GM18870 (cell line): ENCODE data around the gene IL1F10.
"Not testable (repeated sequence)": the region's sequence is repeated elsewhere in the genome, so short reads cannot be mapped to it uniquely, and the experiment has no call there.

Source experiments
- ATAC-seq: cut with Tn5 transposase; IDR thresholded peaks from one replicate; pipeline ENCODE4 v1.9.1; 2021; ENCODE audit warnings: moderate library complexity; ENCODE audit not compliant: unreplicated experiment

The IL1F10 gene

DNA sequence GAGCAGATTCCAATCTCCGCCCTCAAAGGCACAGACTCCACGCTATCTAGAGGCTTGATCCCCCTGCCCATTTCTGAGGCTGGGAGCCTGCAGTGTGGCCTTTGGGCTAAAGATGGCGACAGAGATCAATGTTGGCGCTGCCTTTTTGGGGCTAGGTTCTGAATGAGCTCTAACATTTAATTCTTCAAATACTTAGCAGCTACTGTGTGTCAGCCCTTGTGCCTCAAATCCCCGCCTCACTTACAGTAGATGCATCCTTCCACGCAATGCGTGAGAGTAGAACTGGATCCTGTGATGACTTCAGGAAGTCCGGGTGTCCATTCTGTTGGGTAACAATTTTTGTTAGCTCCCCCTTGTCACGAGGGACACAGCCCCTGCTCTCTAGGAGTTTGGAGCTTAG lies 12.4 kb downstream of the IL1F10 start:
- ATAC-seq: no peak

DNA sequence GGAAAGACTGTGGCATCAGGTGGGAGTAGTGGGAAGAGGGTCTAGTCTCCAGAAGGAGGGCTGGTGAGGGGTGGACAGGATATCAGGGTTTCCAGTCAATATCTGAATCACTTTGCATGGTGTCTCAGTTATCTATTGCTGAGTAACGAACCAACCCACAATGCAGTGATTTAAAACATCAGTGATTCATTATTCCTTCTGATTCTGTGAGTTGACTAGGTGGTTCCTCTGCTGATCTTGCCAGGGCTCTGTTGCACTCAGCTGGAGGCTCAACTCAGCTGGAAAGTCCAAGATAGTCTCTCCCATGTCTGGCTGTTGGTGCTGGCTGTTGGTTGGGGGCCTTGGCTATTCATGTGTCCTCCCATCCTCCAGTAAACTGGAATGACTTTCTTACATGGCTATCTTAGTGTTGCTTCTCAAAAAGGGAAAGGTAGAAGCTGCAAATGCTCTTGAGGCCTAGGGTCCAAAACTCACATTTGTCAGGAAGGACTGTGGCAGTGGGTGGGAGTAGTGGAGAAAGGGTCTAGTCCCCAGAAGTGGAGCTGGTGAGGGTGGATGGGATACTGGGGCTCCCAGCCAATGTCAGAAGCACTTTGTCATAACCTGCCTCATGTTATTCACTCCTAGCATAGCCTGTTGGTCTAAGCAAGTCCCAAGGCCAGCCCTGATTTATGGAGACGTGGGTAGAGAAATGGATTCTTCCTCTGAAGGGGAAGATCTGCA lies 13.9 kb downstream of the IL1F10 start:
- ATAC-seq: no peak

DNA sequence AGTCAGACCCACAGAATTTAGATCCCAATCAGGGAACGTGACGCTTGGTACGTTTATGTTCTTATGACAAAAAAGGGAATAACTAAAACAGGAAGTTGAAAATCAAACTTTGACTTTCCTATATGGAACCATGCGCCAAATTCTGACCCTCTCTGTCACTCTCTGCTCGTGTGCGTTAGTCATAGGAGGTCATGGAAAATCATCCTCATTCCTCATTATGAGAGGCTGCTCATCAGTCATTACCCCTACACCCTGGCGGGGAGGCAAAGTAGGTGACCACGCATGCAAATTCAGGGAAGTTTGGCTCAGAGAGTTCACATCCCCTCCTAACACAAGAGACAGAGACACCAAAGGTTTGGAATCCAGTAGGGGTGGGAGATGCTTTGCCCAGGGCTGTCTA lies 15.5 kb downstream of the IL1F10 start:
- no peak for ATAC-seq

DNA sequence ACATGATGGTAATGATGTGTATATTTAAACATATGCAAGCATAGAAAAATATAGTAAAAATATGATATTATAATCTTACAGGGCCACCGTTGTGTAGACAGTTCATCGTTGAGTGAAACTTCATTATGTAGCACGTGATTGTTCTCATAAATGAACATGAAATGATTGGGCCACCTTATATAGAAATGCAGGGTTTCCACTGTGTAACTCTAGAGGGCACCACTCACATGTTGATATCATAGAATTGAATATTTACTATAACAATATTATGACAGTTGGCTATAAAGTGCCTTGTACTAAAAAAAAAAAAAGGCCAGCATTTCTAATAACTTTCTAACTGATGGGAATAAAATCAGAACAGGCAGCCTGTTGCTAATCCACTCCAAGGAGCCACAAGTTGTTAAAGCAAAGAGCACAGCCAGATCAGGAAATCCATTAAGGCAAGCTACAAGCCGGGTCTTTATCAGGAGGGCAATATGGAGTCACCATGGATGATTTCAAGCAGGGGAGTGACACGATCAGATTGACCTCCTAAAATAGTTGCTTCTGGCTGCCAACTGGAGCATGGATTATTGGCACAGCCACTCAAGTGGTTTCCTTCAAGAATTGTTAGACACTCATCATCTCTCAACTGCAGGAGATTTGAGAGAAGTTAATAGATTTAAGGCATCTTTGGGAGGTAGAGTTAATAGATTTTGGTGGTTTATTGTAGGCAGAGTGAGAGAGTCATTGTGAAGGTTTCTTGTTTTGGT lies 16.7 kb downstream of the IL1F10 start:
- ATAC-seq: no peak

DNA sequence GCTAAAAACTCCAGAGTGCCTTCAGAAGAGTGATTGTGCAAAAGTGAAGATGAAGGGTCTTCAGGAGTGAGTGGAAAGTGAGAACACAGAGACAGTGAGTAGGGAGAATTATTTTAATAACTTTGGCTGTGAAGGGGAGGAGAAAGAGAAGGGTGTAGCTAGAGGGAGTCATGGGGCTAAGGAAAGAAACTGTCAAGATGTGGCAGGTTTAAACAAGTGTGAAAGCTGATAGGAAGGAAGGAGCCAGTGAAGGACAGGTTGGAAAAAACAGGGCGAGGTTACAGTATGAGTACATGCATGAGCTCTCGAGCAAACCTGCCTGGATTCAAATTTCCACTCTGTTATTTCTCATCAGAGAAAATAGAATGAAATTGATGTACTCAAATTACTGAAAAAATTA lies 17.8 kb downstream of the IL1F10 start:
- ATAC-seq: no peak

DNA sequence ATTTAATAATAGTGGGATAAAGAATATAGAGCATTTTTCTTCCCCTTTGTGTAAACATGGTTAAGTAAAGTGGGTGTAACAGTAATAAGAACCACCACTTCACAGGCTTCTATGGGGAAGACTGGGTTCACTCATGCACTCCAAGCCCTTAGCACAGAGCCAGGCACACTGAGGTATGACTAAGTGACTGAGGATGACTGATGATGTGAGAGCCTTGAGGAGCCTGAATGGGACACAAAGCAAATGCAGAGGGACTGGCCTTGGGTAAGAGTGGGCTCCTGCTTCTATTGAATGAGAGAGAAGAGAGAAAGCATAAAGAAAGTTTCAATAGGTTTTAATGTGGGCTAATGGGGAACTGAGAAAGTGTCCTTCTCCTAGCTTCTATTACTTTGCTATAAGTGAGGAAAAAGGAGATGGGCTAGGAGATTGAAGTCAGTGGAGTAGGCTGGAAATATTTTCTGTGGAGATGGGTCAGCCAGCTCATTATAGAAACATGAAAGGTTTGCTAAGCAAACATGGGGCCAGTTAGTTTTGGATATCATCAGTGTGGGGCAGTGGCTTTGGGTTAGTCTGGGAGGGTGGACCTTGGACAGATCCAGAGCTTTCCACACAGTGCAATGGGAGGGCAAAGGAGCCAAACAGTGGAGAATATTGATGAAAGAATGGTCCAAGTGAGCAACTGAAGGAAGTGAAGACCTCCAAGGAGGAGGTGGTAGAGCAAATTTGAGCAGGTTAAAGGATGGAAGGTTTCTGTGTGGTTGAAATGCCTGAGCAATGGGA lies 20.6 kb downstream of the IL1F10 start:
- ATAC-seq: no peak

DNA sequence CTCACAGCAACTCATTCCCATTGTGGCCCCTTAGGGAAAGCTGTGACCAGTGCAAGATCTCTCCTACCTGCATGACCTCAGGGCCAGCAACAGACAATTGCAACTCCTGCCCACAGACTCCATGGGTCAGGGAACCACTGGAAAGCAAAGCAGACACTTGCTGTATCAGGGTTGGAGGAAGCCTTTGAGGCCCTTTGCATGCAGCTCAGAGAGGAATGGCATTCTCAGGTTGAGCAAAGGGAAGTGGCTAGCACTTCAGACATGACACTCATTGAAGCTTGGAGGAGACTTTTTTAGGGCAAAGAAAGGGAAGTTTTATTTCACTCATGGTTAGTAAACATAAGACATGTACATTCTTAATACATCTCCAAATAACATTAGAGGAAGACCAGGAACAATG lies 22.1 kb downstream of the IL1F10 start:
- no peak for ATAC-seq

DNA sequence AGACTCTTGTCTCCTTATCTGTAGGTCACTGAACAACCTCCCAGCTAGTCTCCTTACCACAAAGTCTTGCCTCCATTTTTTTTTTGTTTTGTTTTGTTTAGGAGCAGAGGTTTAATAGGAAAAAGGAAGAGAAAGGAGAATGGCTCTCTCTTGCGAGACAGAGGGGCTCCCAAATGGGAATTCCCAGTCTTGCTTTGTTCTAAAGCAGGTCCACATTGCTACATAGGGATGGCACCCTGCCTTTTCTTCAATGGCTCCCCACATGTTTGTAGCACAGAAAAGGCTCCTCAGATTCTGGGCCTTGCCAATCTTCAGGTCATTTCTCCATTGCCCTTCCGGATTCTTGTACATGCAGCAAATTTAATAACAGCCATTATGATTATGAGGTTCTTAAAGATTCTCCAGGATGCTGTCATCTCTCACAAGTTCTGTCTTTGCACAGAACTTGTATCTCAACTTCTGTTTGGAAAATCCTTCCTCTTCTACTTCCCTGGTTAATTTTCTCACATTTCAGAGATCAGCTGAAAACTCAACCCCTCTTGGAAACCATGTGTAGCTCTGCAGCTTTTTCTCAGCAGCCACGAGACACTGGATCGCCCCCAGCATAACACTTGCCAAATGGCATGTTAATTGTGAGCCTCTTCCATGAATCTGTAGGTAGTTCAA lies 23.6 kb downstream of the IL1F10 start:
- ATAC-seq: no peak

DNA sequence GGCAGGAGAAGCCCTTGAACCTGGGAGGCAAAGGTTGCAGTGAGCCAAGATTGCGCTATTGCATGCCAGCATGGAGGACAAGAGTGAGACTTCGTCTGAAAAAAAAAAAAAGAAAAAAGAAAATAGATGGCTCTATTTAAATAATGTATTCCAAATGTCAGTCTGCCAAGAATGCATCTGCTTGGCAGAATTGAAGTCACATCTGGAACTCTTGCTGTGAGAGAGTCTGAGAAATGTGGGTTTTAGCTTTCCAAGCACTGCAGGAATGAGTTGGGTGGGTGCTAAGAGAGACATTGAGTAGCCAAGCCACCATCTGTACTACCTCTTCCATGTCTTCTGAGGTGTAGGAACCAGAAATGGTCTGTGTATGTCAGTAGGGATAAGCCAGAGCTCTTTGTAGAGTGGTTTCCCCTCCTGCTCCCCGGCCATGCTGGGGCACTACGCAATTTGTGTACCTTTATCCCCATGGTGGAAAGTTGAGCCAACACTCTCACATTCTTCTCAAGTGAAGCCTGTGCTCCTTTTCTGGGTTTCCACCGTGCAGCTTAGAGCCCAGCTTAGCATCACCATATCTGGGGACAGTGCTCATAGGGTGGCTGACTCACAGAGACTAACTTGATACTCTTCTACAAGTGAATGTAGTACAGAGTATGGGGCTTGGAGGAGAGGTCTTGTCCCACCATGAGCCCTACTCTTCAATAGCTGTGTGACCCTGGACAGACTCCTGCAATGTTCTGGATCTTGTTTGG lies 25.3 kb downstream of the IL1F10 start:
- no peak for ATAC-seq

DNA sequence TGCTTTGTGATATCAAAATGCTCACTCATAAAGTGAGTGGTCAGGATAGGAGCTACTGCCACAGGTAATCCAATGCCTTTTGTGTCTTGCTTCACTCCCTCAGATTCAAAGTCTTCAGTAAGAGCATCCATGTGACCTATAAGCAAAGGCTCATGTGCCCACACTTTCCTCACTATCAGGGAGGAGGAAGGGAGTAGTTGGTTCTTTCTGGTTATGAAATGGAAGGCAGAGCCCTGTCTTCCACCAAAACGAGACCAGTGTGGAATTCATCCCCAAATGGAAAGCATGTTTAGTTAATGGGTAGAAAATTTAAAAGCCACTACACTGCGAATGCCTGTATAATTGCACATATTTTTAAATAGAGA lies 25.8 kb downstream of the IL1F10 start:
- no peak for ATAC-seq

DNA sequence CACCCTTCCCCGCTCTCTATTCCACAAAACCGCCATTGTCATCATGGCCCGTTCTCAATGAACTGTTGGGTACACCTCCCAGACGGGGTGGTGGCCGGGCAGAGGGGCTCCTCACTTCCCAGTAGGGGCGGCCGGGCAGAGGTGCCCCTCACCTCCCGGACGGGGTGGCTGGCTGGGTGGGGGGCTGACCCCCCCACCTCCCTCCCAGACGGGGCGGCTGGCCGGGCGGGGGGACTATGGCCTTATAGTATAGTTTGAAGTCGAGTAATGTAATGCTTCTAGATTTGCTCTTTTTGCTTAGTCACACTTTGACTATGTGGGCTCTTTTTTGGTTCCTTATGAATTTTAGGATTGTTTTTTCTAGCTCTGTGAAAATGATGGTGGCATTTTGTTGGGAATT lies 28.5 kb downstream of the IL1F10 start:
- not testable (repeated sequence) for ATAC-seq

DNA sequence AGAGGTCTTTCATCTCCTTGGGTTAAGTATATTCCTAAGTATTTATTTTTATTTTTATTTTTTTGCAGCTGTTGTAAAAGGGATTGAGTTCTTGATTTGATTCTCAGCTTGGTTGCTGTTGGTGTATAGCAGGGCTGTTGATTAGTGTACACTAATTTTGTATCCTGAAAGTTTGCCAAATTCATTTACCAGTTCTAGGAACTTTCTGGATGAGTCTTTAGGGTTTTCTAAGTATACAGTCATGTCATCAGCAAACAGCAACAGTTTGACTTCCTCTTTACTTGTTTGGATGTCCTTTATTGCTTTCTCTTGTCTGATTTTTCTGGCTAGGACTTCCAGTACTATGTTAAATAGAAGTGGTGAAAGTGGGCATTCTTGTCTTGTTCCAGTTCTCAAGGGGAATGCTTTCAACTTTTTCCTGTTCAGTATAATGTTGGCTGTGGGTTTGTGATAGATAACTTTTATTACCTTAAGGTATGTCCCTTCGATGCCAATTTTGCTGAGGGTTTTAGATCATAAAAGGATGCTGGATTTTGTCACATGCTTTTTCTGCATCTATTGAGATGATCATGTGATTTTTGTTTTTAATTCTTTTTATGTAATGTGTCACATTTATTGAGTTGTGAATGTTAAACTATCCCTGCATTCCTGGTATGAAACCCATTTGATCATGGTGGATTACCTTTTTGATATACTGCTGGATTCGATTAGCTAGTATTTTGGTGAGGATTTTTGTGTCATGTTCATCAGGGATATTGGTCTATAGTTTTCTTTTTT lies 29.3 kb downstream of the IL1F10 start:
- ATAC-seq: not testable (repeated sequence)

DNA sequence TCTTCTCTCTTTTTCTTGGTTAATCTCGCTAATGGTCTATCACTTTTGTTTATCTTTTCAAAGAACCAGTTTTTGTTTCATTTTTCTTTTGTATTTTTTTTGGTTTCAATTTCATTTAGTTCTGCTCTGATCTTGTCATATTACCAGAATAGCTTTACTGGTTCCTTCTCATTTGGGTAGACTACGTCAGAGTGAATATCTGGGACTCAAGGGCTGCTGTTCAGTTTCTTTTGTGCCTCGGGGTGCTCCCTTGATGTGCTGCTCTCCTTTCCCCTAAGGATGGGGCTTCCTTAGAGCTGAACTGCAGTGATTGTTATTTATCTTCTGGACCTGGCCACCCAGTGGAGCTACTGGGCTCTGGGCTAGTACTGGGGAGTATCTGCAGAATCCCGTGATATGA lies 30.3 kb downstream of the IL1F10 start:
- ATAC-seq: no peak

DNA sequence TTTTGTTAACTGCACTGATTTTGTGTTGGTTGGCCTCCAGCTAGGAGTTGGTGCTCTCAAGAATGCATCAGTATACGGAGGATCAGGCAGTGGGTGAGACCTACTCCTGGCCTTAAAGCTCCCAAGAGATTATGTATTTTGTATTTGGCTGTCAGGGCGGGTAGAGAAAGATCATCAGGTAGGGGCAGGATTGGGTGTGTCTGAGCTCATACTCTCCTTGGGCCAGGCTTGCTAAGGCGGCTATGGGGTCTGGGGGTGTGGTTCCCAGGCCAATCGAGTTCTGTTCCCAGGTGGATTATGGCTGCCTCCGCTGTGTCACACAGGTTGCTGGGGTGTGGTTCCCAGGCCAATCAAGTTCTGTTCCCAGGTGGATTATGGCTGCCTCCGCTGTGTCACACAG lies 30.8 kb downstream of the IL1F10 start:
- ATAC-seq: no peak

DNA sequence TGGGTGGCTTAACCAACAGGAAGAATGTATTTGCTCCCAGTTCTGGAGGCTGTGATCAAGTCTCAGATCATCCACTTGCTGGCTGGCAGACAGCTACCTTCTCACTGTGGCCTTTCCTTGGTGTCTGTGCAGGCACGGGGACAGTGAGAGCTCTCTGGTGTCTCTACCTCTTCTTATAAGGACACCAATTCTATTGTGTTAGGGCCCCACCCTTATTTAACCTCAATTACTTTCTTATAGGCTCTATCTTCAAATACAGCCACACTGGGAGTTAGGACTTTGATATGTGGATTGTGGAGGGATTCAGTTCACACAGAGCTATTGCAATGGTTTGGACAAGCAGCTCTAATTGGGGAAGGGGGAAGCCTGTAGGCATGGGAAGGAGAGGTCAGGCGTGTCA lies 34.4 kb downstream of the IL1F10 start:
- no peak for ATAC-seq

DNA sequence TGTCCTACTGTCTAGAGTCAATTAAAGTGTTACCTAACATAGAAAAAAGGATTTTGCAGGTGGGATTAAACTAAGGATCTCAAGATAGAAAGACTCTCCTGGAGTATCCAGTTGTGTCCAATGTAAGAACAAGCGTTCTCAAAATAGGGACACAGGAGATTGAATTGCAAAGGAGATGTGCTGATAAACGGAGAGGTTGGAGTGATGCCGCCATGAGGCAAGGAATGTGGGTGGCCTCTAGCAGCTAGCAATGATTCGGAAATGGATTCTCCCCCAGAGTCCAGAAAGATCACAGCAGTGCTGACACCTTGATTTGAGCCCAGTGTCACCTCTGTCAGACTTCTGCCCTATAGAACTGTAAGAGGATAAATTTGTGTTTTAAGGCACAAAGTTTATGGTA lies 35.5 kb downstream of the IL1F10 start:
- ATAC-seq: no peak

DNA sequence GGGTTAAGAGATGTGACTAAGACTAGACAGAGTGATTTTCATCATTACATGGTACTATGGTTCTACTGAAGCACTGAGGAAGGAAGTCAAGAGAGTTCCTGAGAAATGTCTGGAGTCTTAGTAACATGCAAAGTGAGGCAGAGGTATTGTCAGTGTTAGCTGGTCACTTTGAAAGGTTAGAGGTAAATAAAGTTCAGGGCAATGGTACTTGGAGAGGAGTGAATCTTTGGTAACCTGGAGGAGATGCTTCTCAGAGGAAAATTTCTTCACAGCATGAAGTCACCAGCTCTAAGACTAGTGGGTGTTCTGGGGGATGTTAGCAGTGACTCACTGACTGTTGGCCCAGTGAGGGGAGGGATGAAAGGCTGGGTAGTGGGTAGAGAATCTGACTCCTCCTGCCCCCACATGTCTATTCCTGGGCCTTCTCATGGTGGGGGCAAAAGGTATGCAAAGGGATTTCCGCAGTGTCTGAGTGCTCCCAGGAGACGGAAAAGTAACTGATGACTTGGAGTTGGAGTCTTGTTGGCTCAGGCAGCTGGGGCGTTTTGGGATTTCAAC lies 36.4 kb downstream of the IL1F10 start:
- ATAC-seq: no peak

DNA sequence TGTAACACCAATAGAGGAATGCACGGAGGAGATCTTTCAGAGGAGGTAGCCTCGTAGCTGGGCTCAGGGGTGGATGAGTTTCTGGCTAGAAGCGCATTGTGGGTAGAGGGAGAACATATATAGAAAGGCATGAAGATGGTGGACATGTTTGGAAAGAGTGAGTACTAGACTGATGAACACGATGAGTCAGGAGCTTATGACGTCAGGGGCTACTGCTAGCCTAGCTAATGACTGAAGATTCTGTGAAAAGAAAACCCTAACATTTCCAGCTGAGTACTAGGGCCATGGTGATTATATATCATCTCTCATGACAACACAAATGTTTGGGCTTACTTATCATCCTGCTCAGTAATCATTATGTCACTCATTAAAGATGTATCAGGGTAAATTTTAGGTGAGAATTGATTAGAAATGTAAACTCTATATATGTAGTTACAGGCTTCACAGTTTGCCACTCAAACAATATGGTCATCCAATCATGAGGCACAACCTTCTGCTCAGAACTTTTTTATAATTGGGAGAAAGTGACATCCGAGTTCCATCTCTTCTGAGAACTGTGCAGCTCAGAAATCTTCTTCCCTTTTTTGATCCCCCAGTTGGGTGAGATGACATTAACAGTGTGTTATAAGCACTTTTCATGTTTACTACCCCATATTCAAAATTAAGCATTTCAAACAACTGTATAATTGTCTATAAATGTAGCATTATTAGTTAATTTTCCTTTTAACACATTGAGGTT lies 37.4 kb downstream of the IL1F10 start:
- ATAC-seq: no peak

DNA sequence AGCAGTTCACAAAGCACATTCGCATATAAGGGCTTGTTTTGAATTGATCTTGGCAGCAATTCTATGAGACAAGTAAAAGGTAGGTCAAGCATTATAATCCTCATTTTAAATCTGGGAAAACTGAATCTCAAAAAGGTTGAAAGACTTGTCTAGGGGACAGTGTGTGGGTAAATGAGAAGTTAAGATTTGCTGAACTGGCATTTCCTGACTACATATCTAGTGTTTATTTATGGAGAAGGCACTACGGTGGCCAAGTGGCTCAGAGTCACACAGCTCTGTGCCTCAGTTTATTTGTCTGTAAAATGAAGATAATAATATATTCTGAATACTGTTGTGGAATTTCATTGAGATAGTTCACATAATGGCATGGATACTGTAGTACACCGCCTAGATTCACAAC lies 43.4 kb downstream of the IL1F10 start:
- ATAC-seq: no peak
